Mammary epithelial cell (primary cell): ENCODE results near the gene CSMD2.

ENCODE experiments used
- EZH2 ChIP-seq: IDR thresholded peaks from 2 replicates; pipeline ENCODE4 v1.6.1; 2012; ENCODE audit warnings: low read length, inconsistent platforms, borderline replicate concordance
- TF ChIP-seq, protein P1 (sequence below), 2 donors: IDR thresholded peaks in 1 of 2; conservative IDR thresholded peaks in 1 of 2; 2 replicates each; pipeline ENCODE4 v1.5.1; 2011 to 2012; ENCODE audit warnings: inconsistent platforms in 2 of 2, low read length in 2 of 2, mild to moderate bottlenecking in 2 of 2, control low read depth in 1 of 2, low read depth in 1 of 2; ENCODE audit not compliant: insufficient read depth in 1 of 2; ENCODE audit errors: extremely low read depth in 1 of 2

DNA sequence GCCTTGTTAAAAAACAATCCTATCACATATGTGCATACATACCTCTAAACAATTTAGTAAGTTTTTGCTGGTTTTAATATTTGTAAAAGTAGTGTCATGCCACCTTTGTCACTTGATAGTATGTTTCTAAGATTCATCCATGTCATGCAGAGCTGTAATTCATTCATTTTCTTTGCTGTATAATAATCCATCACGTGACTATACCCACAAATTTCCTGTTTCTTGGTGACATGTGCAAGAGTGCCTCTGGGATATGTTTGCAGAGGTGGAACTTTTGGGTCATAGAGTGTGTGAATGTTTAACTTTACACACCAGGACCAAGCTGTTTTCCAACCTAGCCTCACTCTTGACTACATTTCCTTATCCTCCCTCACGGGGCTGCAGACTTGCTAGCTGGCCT, 629.7 kb downstream of the CSMD2 start:
- TF ChIP-seq, protein P1, sequence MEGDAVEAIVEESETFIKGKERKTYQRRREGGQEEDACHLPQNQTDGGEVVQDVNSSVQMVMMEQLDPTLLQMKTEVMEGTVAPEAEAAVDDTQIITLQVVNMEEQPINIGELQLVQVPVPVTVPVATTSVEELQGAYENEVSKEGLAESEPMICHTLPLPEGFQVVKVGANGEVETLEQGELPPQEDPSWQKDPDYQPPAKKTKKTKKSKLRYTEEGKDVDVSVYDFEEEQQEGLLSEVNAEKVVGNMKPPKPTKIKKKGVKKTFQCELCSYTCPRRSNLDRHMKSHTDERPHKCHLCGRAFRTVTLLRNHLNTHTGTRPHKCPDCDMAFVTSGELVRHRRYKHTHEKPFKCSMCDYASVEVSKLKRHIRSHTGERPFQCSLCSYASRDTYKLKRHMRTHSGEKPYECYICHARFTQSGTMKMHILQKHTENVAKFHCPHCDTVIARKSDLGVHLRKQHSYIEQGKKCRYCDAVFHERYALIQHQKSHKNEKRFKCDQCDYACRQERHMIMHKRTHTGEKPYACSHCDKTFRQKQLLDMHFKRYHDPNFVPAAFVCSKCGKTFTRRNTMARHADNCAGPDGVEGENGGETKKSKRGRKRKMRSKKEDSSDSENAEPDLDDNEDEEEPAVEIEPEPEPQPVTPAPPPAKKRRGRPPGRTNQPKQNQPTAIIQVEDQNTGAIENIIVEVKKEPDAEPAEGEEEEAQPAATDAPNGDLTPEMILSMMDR (conservative IDR thresholded peaks at IDR 0.05 in 1 of 2, IDR thresholded peaks at IDR 0.05 in 1 of 2; ENCODE audit: extremely low read depth in 1 of 2, insufficient read depth in 1 of 2, low read depth in 1 of 2, low read length in 2 of 2): no peak
- TF ChIP-seq EZH2: no peak
